ENCODE results near the gene PNLDC1.
"Not testable (repeated sequence)": the region's sequence is repeated elsewhere in the genome, so short reads cannot be mapped to it uniquely, and the experiment has no call there.

Gene PNLDC1

DNA sequence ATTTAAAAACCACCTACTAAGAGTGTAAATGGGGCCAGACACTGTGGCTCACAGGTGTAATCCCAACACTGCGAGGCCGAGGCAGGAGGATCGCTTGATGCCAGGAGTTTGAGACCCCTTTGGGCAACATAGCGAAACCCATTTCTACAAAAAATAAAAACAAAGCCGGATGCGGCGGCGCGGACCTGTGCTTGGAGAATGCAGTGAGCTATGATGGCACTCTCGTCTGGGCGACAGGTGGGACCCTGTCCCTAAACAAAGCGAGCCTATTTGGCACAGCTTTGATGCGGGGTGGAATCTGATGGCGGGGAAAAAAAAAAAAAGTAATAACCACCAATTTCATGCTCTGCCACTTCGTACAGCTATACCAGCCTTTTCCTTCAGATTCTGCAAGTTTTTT, 11.8 kb upstream of the PNLDC1 start:
- no peak for DNase-seq

DNA sequence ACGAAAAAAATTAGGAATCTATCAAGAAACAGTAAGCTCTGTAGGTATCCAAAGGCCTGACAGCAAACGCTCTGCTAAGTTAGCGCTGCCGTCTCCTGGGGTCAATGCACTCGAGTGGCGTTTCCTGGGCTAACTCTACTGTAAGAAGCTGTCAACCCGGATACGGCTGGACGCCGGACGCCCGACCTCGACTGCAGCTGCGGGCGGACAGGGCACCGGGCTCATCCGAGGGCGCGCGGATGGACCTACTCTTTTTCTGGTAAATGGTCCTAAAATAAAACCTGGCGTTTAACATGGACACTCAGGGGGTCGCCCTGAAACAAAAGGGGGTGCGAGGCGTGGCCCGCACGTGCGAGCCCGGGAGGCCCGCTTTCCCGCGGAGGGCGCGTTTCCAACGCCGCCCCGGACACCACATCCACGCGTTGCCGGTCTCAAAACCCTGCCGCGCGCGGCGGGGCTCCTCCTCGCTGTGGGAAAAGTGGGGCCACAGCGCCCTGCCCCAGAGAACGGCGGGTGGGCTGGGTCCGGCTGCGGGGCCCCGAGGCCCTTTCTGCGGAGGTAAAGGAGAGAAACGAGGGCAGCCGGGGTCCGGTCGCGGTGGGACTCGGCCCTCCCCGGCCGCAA, 11.2 kb upstream of the PNLDC1 start:
- no peak for DNase-seq

DNA sequence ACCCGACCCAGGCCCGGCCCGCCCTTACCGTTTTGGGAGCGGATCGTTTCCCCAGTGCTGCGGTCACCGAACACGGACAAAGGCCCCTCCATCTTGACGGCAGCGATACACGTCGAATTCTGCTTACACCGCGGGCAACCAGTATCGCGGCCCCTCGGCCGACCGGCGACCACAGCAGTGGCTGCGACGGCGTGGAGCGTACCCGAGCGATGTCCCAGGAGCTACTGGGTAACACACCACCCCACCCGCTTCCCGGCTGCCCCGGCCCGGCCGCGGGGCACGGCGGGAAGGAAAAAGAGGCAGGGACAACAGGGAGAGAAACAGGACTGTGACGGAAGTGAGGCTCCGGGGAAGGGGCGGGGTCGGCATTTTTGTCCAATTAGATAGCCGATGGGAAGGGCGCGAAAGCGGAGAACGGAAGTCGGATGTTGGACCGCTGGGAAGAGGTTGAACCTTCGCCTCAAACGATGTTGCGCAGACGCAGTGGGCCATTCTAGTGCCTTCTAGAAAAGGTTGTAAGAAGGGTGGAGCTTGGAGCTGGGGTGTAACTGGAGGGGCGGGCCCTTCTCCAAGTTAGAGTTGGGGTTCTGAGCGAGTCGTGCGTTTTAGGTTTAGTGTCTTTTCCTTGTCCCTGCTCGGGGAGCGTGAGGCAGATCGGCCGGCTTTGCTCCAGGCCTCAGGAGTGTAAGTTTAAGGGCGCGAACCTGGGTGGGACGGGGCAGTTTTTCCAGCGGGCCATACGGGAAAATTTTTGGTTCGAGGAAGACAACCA, 10.5 kb upstream of the PNLDC1 start, which contains the start of gene TCP1:
TSS of gene TCP1 (minus strand) at position 226 of the 772 bp plus-strand sequence. CDS start at position 92, 134 bp downstream.
- DNase-seq: peak; percentile 96

DNA sequence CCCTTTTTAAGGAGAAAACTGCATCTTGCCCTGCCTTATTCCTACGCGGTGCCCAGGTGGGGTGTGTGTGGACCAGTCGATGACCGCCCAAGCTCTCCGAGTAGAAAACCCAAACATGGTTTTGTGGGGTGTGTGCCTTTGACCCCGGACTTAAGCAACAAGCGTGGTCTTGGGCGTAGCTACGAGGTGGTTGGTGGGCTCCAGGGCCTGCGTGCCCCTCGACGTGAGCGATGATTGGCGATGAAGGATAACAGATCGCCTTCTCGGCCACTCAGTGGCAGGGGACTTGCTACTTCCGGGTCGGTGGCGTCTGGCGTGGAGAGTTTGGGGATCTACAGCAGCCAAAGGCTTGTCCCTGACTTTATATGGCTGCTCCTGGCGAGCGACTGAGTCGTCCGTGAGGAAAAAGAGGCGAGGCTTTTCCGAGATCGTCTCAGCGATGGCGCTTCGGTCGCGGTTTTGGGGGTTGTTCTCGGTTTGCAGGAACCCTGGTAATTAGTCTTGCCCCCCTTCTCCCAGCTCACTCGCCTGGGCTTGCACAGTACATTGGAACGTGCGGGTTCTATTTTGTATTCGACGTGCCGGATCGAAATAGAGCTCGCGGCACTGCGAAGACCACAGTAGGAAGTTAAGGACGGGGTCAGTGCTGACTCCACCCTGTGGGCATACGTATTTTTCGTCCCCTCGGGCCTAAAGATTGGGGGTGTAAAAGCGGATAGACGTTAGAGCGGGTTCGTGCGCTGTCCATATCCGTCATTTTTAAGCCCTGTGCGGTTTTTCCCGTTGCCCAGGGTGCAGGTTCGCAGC, 9.7 kb upstream of the PNLDC1 start, which contains the start of gene MRPL18:
TSS of gene MRPL18 (plus strand) at position 319 of the 807 bp plus-strand sequence. CDS start at position 440, 121 bp downstream.
- peak; percentile 87 for DNase-seq

DNA sequence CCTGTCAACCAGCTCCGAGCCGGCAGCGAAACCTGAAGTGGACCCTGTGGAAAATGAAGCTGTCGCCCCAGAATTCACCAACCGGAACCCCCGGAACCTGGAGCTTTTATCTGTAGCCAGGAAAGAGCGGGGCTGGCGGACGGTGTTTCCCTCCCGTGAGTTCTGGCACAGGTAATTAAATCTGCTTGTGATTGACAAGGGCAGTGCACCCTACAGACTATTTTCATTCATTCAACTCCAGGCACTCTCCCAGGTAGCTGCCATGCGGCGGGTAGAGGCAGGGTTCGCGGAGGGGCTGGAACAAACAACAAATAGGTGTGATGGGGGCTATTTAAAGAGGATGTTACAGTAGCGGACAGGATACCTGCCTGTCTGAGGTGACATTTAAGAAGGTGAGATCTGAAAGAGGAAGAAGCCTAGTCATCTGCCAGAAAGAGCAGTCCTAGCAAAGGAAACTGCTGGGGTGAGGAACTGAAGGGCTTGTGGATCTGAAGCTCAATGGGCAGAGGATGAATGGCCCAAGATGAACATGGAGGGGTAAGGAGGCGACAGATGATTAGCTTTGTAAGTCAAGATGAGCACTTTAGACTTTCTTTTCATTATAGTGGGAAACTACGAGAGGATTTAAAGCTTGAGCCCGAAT, 9.0 kb upstream of the PNLDC1 start:
- DNase-seq: no peak

DNA sequence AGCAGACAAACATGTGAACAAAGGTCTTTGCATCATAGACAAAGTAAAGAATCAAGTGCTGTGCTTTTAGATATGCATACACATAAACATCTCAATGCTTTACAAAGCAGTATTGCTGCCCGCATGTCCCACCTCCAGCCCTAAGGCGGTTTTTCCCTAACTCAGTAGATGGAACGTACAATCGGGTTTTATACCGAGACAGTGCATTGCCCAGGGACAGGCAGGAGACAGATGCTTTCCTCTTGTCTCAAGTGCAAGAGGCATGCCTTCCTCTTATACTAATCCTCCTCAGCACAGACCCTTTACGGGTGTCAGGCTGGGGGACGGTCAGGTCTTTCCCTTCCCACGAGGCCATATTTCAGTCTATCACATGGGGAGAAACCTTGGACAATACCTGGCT, 5.1 kb upstream of the PNLDC1 start:
- not testable (repeated sequence) for DNase-seq

DNA sequence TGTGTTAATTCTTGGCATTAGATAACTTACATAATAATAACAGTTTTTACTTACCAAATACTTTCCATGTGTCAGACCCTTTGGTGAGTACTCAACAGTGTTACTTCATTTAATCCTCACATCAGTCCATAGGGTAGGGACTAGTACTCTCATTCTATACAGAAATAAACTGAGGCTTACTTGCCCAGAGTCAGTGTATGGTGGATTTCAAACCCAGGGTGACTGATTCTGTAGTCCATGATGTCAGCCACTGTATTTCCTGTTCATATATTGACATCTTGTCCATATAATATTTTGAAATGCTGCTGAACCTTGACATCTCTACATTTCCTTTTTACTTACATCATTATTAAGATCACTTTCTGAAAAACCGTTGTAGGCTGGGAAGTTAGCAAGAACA, 2.5 kb upstream of the PNLDC1 start:
- DNase-seq: no peak

DNA sequence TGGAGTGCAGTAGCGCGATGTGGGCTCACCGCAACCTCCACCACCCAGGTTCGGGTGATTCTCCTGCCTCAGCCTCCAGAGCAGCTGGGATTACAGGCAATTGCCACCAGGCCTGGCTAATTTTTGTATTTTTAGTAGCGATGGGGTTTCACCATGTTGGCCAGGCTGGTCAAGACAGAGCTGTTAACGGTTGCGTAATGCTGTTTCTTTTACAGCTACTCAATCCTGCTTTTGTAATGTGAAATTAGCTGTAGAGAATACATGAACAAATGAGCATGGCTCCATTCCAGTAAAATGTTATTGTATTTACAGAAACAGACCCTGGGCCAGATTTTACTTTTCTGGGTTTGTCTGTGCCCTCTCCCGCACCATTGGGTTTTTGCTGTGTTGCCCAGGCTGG, 1.9 kb downstream of the PNLDC1 start:
- DNase-seq: no peak

DNA sequence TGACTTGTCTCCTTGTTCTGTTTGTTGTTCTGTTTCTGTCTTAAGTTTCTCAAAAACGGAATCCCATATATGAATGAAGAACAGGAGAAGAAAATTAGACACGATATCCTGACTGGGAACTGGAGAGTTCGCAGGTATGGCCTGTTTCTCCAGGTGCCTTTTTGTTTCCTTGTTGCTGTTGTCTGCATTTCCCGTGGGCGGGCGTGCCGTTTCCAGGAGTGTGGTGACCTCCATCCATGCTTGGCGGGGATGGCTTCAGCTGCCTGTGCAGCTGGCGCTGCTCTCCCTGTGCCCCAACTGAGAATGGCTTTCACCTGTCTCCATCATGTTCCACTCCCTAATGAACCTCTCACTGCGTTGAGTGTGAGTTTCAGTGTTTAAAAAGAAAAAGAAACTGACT, 4.4 kb downstream of the PNLDC1 start:
- DNase-seq: no peak

DNA sequence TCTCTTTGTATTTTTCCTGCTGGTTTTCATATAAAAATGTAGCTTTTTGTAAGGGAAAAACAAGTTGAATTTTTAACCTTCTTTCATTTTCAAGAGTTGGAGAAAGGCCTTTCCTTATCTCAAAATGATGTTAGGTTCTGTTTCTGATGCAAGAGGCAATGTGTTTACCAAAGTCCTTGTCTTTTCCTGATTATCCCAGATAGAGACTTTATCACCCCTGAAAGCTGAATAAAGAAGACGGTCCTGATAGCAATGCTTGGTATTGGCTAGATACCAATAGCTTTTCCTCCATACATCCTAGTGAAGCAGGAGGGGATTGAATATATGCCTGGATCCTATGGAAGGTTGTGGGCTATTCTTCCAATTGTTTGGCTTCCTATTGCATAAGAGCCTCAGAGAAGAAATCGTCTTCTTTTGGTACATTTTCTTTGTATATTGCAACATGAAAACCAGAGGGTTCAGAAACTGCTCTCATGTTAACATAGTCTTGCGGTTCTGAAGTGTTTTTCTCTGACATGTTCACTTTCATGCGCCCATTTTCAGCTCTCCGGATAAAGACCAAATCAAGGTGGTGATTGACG, 5.5 kb downstream of the PNLDC1 start:
- no peak for DNase-seq

DNA sequence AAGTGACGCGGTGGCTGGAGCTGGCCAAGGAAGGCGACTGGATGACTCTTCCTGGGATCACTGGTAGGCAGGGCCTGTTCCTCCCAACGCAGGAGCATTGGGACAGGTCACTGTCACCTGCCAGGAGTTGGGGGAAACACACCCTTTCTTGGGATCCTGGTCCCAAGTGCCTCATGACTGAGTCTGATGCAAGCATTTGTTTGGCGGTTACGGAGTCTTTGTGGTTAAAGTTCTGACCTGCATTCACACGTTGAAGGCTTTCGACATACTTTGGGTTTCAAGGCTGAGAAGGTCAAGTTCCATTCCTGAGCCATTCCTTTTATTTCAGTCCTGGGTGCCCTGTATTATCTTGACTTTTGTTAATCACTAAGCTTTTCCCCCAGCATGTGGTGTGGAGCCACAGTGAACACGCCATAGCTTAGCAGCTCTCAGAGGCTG, 6.0 kb downstream of the PNLDC1 start:
- no peak for DNase-seq

DNA sequence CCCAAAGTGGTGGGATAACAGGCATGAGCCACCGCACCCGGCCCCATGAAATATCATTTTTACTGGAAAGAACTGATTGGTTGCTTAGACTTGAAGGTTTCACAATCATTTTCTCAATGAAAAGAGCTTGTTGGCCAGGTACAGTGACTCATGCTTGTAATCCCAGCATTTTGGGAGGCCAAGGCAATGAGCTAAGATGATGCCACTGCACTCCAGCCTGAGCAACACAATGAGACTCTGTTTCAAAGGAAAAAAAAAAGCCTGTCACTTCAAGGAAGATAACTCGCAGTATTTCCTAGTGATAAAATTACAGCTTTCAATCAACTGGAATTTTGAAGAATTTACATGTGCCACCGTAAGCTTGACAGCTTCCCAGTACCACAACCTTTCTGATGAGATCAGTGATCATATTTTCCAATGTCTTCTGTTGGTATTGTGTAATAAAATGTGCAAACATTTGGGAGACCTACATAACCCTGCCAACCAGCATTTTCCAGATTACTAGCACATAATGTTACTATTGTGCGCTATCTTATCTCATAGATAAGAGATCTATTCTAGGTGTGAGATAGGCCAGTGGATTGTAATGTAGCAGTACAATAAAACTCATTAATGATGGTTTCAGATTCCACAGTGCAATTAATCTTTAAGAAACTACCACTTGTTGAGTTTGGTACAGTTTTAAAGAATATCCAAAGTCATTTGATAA, 7.2 kb downstream of the PNLDC1 start:
- no peak for DNase-seq

DNA sequence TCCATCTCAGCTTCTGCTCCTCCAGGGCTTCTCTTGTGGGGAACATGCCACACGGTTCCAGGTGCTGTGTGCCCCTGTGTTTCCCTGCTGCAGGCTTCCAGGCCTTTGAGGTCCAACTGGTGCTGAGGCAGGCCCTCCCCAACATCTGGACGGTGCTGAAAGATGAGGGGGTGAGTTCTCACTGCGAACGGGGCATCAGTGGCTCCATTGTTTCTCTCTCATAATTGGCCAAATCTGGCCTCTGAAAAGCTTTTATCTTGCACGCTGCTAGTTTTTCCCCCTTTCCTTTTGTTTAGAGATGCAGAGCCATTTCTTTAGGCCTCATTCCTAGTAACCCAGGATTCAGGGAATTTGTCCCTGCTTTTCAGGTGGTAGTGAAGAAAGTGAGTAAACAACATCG, 8.6 kb downstream of the PNLDC1 start:
- no peak for DNase-seq

DNA sequence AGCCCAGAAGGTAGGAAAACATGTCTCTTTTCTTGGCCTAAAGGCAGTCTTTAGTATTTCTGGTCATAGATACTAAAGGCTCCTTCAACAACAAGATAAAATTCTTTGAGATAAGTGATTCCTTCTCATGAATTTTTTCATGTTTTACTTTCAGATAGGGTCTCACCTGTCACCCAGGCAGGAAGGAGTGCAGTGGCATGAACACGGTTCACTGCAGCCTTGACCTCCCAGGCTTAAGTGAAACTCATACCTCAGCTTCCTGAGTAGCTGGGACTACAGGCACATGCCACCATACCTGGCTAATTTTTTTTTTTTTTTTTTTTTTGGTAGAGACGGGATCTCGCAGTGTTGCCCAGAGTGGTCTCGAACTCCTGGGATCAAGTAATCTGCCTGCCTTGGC, 9.1 kb downstream of the PNLDC1 start:
- no peak for DNase-seq

DNA sequence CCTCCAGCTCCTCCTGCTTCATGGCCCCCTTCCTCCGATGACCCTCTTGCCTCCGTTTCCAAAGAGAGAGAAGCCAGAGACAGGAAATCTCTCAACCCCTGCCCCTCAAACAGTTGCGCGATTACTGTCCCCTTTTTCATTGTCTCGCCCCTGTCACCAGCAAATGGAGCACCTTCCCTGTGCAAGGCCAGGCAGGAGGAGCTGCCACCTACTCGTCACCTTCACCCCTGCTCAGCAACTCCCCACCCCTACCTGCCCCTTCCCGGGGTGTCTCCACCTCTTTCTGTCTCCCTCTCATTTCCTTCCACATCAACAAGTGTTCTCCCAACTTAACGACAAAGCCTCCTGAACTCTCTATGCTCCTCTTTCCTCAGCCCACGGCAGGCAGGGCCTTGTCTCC, 13.7 kb downstream of the PNLDC1 start:
- no peak for DNase-seq

DNA sequence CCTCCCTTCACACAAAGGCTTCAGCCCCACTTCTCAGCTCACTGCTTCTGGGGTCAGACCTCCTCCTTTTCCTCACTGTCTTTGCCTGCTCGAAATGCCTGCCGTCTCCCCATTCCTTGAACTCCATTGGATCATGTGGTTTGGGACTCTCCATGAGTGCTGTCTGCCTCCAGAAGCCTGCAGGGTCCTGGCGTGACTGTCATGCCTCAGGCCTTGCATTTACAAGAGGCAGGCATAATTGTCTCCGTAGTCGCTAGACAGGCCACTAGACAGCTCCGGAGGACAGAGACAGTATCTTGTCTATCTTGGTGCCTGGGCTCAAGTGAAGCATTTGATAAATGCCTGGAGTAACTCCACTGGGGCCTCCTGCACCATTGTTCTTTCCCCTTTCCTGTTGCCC, 15.3 kb downstream of the PNLDC1 start:
- DNase-seq: no peak

DNA sequence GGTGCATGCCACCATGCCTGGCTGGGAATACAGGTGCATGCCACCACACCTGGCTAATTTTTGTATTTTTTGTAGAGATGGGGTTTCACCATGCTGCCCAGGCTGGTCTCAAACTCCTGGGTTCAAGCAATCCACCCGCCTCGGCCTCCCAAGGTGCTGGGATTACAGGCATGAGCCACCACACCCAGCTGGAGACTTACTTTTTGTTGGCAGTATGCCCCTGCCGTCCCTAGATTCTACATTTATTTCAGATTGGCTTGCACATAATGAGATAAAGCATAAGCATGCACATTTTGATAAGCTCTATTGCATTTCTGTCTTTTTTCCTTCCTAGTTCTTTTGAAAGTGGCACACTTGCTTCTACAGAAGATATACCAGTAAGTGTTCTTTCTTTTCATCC, 16.7 kb downstream of the PNLDC1 start:
- not testable (repeated sequence) for DNase-seq

DNA sequence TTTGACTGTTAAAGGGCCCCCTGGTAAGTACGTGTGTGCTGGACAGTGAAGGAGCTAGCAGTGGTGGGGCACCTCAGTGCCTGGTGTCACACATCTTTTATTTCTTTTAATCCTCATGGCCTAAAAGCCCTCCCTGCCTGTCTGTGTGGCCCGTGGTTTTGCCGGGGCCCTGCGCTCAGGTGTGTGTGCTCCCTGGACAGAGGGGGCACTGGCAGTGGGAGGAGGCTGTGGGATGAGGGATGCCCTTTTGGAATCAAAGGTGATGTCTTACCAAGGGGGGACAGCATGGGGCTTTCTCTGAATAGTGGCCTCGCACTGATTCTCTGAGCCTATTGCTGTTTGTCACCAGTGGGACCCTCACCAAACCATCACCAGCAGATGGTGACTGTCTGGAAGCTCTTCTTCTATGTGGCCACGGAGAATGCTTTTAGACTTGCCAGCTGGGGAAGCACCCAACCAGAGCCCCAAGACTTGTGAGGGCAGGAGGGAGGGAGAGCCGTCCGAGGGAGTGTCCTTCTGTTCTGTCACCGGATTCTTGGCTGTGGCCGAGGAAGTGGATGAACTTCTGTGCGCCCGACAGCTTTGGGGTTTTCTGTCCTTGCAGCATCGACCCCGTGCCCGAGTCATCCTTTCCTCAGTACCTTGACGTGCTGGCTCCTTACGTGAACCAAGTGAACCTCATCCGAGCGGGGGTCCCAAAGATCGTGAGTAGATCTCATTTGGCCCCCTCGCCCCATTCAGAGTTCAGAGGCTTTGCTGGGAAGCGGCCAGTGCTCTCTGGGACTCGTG, 18.1 kb downstream of the PNLDC1 start:
- no peak for DNase-seq

DNA sequence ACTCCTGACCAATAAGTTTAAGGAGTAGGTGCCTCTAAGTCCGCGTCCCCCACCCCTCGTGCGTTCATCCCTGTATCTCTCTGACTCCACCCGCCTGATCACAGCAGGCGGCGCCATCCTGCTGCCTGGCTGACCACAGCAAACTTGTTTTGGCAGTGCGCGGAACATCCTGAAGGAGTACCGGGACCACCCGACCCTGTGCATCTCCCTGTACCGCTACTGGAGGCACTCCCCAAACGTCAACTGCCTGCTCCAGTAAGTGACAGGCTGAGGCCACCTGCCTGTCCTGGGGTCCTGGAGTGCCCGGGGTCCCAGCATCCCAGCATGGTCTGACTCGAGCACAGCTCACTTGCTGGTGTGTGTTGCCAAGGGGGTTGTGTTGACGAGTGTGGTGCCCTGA, 19.0 kb downstream of the PNLDC1 start:
- no peak for DNase-seq

DNA sequence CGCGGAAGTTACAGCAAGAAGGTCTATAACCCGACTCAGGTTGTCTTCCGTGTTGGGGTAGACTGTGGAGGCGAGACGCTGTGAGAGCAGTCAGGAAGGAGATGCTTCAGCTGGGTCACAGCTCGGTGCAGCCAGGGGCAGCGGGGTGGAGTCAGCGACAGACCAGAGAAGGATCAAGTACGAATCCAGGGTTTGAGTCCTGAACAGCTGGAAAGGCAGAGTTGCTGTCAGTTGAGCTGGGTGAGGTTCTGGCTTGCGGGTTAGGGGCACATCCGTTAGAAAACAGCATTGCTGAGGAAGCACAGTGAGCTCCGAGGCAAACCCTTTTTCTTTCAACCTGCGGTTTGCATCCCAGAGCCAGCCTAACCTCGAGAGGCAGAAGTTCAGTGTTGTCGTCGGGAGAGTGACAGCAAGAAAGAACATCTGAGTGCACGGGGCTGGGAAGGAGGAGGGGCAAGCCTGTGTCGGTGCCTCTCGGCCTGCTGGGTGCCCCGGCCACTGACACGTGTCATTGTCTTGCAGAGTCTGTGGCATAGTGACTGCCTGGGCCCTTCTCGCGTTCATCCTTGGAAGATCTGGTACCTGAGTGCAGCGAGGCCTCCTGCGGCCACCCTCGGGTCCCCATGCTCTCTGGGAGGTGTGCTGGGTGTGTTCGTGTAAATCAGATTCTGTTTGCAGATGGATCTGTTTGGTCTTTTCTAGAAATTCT, 20.0 kb downstream of the PNLDC1 start:
- no peak for DNase-seq

DNA sequence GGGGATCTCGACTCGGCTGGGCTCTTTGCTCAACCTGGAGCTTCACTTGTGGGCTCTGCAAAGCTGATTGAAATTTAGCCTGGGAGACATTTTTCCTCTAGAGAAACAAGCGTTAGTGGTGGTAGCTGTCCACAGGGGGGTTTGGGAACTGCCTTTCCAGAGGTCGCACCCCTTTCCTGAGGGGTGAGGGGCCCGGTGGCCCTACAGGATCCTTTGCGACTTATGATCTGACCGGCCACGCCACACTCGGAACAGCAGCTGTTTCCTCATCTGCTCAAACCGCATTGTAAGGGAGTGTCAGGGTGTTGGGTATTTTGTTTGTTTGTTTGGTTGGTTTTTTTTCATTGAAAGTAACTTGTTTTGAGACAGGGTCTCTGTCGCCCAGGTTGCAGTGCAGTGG, 21.0 kb downstream of the PNLDC1 start:
- no peak for DNase-seq

Data from NCI-H2227 treated with DMSO at 0.1 percent for 48 hours (cell line).